HG02884 (cell line): ENCODE results near the gene LRRK2.
A peak's percentile ranks its signal among the peaks of the same experiment; 100 is the strongest.
"Not testable (repeated sequence)": the region's sequence is repeated elsewhere in the genome, so short reads cannot be mapped to it uniquely, and the experiment has no call there.

ENCODE experiments used
- ATAC-seq: cut with Tn5 transposase; IDR thresholded peaks from one replicate; pipeline ENCODE4 v1.9.1; 2021; ENCODE audit warnings: mild to moderate bottlenecking, moderate library complexity; ENCODE audit not compliant: unreplicated experiment

The LRRK2 gene

GRCh38 chr12:40312982-40313576 is 88.3 kb downstream of the LRRK2 start:
- no peak for ATAC-seq

GRCh38 chr12:40313928-40314327 is 89.1 kb downstream of the LRRK2 start:
- ATAC-seq, result peak; percentile 89

GRCh38 chr12:40314927-40315326 is 90.1 kb downstream of the LRRK2 start:
- no peak for ATAC-seq

DNA sequence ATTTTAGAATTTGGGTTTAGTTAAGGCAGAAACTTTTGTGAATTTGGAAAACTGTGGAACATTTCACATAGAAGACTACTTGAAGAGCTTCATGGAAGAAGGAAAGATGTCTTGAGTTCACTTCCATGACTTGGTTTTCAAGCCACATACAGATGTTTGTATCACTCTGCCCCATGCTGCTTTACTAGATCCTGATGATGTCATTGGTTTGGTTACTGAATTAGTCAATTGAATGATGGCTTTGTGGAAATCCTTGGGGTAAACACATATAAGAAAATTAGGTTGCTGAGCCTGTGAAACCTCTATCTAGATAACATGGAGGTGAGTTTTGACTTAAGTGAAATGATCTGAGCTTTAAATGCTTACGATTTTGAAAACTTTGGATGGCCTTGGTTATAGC is 90.6 kb downstream of the LRRK2 start:
- no peak for ATAC-seq

GRCh38 chr12:40324261-40324660 is 99.5 kb downstream of the LRRK2 start:
- ATAC-seq, result no peak

DNA sequence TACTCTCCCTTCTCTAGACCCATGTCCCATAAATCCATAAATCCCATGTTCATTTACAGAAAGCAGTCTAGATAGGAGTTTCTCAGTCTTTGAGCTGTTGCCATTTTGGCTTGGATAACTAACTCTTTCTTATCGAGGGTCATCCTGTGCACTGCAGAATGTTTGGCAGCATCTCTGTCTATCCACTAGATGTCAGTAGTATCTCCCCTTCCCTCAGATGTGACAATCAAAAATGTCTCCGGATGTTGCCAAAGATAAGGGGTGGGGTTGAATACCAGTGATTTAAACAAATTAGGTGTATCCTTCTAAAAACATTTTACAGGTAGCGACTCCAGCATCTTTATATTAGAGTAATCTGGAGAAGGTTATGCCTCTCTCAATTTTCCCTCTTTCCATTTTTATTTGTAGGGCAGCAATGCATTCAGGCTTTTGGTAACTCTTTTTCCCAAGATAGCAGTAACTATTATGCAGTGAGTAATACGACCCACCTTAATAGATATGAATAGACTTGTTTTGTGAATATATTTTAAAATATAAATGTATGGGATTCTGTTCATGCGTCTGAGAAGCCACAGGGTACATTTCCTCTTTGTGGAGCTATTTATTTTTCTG is 100.7 kb downstream of the LRRK2 start:
- peak; percentile 95 for ATAC-seq

DNA sequence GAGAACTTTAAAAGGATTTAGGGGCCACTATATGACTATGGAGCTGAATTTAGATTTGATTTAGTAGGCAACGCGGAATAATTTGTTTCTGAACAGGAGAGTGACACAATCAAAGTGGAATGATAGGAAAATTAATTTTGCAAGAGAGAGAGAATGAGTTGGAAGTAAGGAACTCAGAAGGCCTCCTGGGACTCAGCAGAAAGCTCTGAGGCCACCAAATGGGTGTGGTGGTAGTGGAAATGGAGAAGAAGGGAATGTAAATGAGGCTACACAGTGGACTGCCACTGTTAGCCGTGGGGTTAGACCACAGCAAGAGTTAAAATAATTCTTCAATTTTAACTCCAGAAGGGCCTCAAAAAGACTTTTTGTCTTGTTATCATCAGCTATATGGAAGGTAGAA is 102.7 kb downstream of the LRRK2 start:
- ATAC-seq, result no peak

DNA sequence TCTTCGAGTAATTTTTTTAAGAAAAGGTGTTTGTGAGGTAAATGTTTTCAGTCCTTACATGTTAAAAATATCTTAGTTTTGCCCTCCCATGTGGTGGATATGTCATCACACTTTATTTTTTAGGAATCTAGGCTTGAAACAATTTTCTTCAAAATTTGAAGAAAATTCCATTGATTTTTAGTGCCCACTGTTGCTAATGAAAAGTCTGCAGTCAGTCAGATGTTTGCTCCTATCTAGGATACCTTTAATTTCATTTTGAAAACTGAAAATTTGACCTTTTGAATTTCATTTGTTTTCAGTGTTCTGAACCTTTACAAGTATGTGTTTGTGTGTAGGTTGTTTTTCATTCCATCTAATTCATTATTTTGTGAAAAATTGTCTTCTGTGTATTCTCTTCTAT is 105.4 kb downstream of the LRRK2 start:
- ATAC-seq, result no peak

DNA sequence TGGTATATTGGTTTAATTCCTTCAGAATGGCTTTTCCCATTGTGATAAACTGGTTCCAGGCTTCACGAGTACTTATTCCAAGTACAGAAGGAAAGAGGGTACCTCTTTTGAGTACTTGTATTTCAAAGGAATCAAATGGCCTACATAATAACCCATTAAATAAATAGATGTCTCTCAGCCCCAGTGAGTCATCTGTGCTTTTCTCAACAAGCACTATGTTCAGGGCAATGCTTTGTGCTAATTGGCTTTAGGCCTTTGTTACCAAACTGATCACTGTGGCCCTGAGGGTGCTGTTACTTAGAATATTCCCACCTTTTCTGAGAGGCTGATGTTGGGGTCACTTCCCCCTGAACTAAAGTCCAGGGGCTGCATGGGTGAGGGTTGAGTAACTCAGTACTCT is 107.1 kb downstream of the LRRK2 start:
- no peak for ATAC-seq

DNA sequence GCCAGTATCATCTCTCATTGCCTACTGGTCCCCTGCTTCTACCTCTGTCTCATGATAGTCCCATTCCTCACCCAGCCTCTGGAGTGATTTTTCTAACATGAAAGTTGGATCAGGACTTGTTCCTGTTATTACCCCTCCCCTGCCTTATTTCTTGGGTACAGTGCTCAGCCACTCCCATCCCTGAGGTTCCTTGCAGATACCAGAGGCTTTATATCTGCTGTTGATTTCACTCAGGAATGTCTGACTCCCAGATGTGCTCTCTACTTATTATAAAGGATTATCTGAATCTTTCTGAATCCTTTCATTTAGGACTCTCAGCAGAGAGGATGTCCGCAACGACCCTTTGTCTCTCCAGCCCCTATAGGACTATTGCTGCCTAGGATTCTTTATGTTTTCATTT is 111.2 kb downstream of the LRRK2 start:
- no peak for ATAC-seq

DNA sequence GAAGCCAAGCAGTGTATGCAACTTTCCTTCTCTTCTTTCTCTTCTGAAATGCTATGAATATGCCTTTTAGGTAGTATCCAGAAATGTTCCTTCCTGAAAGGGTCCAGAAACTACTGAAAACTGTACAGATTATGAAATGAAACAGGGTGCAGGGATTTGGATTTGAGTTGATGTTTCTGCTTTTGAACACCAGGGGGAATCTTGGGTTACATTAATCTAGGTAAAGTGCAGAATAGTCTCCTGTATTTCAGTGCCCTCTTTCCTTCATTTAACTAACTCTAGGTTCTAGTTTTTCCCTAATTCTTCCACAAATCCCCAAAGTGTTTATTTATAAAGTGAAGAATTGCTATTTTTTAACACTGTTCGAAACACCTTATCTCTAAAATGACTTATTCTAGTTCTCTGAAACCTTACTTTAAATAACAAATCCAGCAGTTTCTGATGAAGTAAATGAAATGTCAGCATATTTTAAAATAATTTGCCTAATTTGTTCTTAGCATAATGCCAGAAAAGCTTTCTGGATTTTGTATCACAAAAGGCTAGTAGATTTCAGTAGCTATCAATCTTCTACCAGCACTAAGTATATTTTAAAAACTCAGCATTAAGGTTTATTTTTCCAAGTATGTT is 111.9 kb downstream of the LRRK2 start:
- ATAC-seq, result peak; percentile 63

DNA sequence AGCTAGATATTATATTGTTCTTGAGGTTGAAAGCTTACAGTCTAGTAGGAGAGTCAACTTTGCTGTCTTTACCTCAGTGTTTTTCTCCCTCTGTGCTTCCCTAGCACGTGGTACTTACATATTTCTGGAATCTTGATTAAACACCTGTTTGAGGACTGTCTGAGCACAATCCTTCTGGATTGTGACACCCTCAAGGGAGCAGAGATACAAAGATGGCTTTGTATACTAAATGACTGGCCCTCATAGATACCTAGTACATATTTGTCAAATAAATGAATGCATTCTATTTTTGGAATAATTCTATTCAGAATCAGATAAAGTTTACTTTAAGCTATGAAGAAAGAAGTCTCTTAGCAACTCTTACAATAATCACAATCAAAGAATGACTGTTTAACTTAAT is 113.3 kb downstream of the LRRK2 start:
- ATAC-seq, result no peak

DNA sequence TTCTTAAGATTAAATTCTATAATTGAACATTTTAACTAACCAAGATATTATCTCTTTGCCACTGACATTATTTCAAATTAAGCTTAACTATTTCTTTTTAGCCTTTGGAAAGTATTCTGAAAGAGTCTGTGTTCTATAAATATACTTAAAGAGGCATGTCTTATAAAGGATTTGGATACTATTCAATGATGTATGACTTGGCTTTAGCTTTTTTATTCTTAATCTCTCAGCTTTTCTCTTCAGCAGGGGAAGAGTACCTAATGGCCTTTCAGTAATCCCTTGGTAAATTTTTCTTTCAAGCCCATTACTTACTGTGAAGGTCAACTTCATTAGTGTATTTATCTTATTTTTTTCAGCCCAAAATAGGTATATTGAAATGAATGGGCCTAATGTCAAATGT is 113.8 kb downstream of the LRRK2 start:
- ATAC-seq, result no peak

DNA sequence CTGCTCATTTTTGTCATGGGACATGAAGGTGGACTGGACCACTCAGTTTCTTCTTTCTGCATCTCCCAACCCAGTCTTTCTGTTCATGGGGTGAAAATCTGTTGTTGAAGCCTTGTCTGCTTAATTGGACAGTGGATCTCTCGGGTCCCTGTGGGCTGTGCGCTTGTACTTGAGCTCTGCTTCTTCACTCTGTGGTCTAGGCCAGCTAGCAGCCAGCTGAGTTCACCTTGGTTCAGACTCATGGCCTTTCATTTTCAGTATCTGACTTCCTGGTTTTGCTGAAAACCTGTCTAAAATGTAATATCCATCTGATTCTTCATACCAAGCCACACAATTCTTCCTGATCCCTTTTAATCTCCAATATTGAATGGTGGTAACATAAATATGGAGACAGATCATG is 117.2 kb downstream of the LRRK2 start:
- no peak for ATAC-seq

DNA sequence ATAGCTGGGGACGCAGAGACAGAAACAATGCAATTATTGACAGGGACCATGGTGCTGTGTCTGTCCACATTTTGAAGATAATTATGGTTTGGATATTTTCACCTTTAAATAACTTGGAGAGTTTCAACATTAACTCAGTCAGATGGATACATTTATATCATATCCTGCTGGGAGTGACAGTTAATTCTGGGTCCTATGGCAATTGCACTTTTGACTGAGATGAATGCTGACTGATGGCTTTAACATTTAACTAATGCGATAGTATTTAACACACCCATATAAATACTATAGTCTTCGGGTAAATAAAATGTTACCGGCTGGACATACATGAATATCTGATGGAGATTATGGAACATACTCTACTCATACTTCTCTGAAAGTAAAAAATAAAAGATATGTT is 118.3 kb downstream of the LRRK2 start:
- ATAC-seq, result no peak

DNA sequence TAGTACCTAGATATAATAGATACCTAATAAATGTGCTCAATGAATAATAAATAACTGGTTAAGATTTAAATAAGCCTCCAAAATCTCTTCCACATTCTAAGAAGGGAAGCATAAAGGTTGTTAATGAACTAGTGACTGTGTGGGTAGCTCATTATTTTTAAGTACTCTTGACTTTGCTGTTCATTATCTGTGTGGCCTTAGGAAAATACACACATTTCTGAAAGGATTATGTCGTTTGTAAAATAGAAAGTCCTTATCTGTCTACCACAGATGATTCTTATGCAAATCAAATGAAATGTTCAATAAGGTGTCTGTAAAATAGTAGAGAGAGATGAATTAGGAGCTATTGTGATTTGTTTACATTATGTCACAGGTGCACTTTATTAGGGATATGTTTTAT is 119.5 kb downstream of the LRRK2 start:
- no peak for ATAC-seq

- no peak for ATAC-seq
Observed at GRCh38 chr12:40351976-40352375, 127.2 kb downstream of the LRRK2 start.

GRCh38 chr12:40375076-40375475 is 150.3 kb downstream of the LRRK2 start:
- no peak for ATAC-seq

GRCh38 chr12:40376533-40377267 is 151.9 kb downstream of the LRRK2 start:
- ATAC-seq, result no peak

GRCh38 chr12:40378691-40379090 is 153.9 kb downstream of the LRRK2 start:
- no peak for ATAC-seq

DNA sequence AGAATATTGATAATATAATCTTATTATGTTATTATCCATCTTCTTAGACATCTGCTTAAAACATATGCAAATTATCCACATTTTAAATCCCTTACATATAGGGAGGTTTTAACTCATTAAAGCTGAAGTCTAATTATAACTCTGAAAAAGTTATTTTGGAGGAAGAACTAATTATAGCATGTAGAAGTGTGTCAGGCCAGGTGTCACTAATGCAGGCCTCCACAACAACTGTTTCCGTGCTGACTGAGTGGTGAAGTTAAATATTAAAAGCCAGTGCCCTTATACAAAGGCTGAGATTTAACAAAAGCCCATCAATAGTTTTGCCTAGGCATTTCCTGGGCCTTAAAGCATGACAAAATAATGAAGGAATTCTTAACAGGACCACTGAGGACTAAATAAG is 157.4 kb downstream of the LRRK2 start:
- no peak for ATAC-seq

DNA sequence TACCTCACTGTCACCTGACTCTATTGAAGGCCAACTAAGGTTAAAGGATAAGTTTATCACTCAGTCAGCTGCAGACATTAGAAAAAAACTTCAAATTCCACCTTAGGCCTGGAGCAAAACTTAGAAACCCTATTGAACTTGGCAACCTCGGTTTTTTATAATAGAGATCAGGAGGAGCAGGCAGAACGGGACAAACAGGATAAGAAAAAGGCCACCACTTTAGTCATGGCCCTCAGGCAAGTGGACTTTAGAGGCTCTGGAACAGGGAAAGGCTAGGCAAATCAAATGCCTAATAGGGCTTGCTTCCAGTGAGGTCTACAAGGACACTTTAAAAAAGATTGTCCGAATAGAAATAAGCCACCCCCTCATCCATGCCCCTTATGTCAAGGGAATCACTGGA is 162.5 kb downstream of the LRRK2 start:
- not testable (repeated sequence) for ATAC-seq
